Measurements from ENCODE around the gene SHBG. TPM values are rescaled to one million over a fixed set of nuclear protein-coding genes. Genes with fewer than 3 reads are reported as not detected.
A peak's percentile ranks its signal among the peaks of the same experiment; 100 is the strongest.

SHBG gene
- total RNA-seq, 1 experiment from 2014 or later = not detected

GRCh38 chr17:7614425-7615264 lies 15.3 kb upstream of the SHBG start, which contains the start of gene FXR2:
FXR2 (minus strand) TSS chr17:7614897; CDS start chr17:7614532, 365 bp downstream.
- RAD21 ChIA-PET (ENCODE audit: low non-redundant PET in 1 of 2, low total read pairs in 2 of 2, uncharacterized antibody in 2 of 2, unreplicated experiment in 2 of 2) = interaction anchor here in 1 of 2 experiments (0.7 to 1.0 kb wide), 2 partner anchors 72 to 139 kb away, joined by 3 read pairs; no protein-coding TSS in a partner anchor

More at GRCh38 chr17:7614425-7615264, 15.3 kb upstream of the SHBG start, which contains the start of gene FXR2:
- Histone ChIP-seq H3K27ac (ENCODE audit: low read depth, low read length) (peak within 1 kb of the TSS; percentile 96), H3K36me3 (ENCODE audit: control insufficient read depth in 1 of 2, insufficient read depth in 2 of 2, low read length in 2 of 2) (peaks cover 7 to 17% of the 10 kb centered on the region in 2 experiments), H3K4me1 (ENCODE audit: control insufficient read depth in 1 of 2, insufficient read depth in 2 of 2, low read length in 2 of 2) (peaks cover 12 to 22% of the 10 kb centered on the region in 2 experiments), H3K9me2 (ENCODE audit: insufficient read depth) (no peaks in the 10 kb centered on the region), H3K4me3 (replicated peaks in 1 of 2; ENCODE audit: low read depth in 1 of 2, low read length in 2 of 2) (peak within 1 kb of the TSS; percentile 64 to 87), H3K9ac (ENCODE audit: low read length) (peak within 1 kb of the TSS; percentile 75), H3K9me3 (ENCODE audit: control insufficient read depth in 1 of 2, insufficient read depth in 1 of 2, low read depth in 1 of 2, low read length in 2 of 2) (no peaks in the 10 kb centered on the region), H2AFZ (ENCODE audit: low read depth, low read length, poor library complexity, severe bottlenecking) (no peak within 1 kb of the TSS), H3K79me2 (ENCODE audit: insufficient read depth, low read length) (peaks cover 45% of the 10 kb centered on the region), H3K27me3 (ENCODE audit: insufficient read depth, low read length) (no peaks in the 10 kb centered on the region), H3K4me2 (ENCODE audit: low read length) (peak within 1 kb of the TSS; percentile 86), H4K20me1 (ENCODE audit: insufficient read depth) (no peaks in the 10 kb centered on the region)
- intact Hi-C loops (cut with micrococcal nuclease) = loop anchor here (2.0 kb wide), 1 partner anchor 72 kb away; the partner anchor contains the start of gene TP53
- peak; percentile 100 for DNase-seq (ENCODE audit: low read depth, low spot score)
- TF ChIP-seq JUND (IDR thresholded peaks at IDR 0.05) = no peak
- peak; percentile 86 for TF ChIP-seq POLR2AphosphoS5 (IDR thresholded peaks at IDR 0.05; ENCODE audit: low read depth, low read length)
- no peak for TF ChIP-seq FOSL1 (IDR thresholded peaks at IDR 0.05; ENCODE audit: low read depth)
- TF ChIP-seq YY1 (IDR thresholded peaks at IDR 0.05; ENCODE audit: extremely low read depth, insufficient replicate concordance, low read depth, low read length) = peak; percentile 7
- TF ChIP-seq CTCF (IDR thresholded peaks at IDR 0.05 in 2 of 3, conservative IDR thresholded peaks at IDR 0.05 in 1 of 3; ENCODE audit: borderline replicate concordance in 1 of 3, insufficient read depth in 1 of 3, low read depth in 2 of 3, low read length in 2 of 3) = peak; percentile 55 to 86 (median 65)
- TF ChIP-seq ZFX (IDR thresholded peaks at IDR 0.05) = peak; percentile 91
- TF ChIP-seq SP1 (IDR thresholded peaks at IDR 0.05; ENCODE audit: low read depth) = peak; percentile 89
- ATAC-seq = peak; percentile 93
- CTCF ChIA-PET = interaction anchor here (0.8 to 2.1 kb wide), 6 partner anchors 9 to 73 kb away, joined by 3 to 16 read pairs (median 4); partner anchors contain the start of genes SAT2, TP53 and WRAP53
- POLR2A ChIA-PET = interaction anchor here (0.8 to 2.5 kb wide), 5 partner anchors 13 to 73 kb away, joined by 4 to 27 read pairs (median 7); partner anchors contain the start of genes MPDU1, SAT2, SHBG and TP53
- BruUV-seq (replicated peaks) = no TSS peak
